ENCODE measurements around the gene TCAP. TPM values are rescaled to one million over a fixed set of nuclear protein-coding genes. Genes with fewer than 3 reads are reported as not detected.

The TCAP gene
- total RNA-seq, 1 donor from 2014 or later, result 0.68 TPM

GRCh38 chr17:39629494-39629880, 35.7 kb upstream of the TCAP start:
- no peak for DNase-seq

DNA sequence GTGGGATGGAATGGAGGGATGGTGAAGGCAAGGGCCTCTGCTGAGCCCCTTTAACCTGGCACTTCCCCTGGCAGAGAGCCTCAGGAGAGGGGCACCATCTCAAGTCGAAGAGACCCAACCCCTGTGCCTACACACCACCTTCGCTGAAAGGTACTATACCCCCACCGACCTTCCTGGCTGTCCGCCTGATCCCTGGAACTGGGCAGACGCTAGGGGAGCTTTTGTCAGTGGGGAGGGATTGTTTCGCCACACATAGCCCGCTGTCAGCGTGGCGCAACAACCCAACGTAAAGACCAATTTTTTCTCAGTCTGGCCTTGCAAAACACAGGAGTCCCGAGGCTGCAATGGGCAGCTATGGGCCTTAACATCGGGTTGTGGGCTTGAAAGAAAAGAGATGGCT, 35.3 kb upstream of the TCAP start:
- no peak for DNase-seq

DNA sequence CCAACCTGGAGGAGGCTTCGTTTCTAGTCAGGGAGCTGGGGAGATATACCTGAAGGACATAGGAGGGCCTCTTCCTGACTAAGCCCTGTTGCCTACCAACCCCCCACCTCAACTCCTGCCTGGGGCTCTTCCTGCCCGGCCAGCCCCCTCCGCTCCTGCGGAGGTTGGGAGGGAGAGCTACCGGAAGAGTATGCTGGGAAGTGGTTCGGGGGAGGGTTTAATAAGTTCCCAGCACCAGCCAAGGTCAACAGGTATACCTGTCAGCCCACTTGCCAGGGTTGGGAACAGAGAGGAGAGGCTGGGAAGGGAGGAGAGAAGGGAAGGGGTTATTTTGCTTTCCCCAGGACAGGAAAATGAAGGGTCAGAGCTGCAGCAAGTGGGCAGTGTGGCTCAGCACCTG, 33.7 kb upstream of the TCAP start:
- no peak for DNase-seq

DNA sequence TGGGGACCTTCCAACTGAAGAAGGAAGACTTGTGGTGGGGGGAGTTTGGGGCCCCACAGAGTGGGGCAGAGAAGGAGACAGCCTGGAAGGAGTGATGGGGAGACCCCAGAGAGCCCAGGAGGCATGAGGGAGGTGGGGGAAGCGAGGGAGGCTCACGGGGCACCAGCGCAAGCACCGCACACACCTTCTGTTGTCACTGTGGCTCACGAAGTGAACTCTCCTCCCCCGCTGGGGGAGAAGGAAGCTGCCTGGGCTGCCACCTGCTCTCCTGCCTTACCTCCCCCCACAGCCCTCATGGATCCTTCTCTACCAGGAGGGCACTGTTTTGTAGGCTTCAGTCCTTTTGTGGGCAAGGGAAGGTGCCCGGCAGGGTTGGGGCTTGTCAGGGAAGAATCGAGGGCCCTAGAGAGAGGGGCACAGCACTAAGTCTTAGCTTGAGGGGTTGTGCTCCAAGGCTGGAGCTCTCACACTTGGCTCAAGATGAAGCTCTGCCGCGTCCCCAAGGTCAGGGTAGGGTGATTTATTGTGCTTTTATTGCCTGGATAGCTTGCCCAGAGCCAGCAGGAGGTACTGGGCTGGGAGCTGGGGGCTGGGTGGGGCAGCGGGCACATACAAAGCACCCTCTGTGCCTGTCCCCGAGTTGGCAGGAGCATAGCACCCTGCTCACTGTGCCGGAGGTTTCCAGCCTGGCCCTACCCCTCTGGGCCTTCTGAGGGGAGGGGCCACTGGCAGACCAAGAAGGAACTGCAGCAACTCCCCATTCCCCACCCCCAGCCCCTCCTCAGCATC, 32.8 kb upstream of the TCAP start:
- no peak for DNase-seq

GRCh38 chr17:39633570-39634183, 31.5 kb upstream of the TCAP start:
- DNase-seq, result no peak

GRCh38 chr17:39634384-39634871, 30.7 kb upstream of the TCAP start:
- DNase-seq, result peak; percentile 69

GRCh38 chr17:39635614-39636176, 29.5 kb upstream of the TCAP start:
- DNase-seq, result no peak

- no peak for DNase-seq
Measured at GRCh38 chr17:39636587-39636926, 28.6 kb upstream of the TCAP start.

GRCh38 chr17:39636927-39637736, 28.0 kb upstream of the TCAP start, which contains the start of gene STARD3:
TSS of gene STARD3 (plus strand) at chr17:39637144. CDS start at chr17:39653532, 16,388 bp downstream.
- peak; percentile 92 for DNase-seq

GRCh38 chr17:39638317-39638716, 26.8 kb upstream of the TCAP start:
- no peak for DNase-seq

DNA sequence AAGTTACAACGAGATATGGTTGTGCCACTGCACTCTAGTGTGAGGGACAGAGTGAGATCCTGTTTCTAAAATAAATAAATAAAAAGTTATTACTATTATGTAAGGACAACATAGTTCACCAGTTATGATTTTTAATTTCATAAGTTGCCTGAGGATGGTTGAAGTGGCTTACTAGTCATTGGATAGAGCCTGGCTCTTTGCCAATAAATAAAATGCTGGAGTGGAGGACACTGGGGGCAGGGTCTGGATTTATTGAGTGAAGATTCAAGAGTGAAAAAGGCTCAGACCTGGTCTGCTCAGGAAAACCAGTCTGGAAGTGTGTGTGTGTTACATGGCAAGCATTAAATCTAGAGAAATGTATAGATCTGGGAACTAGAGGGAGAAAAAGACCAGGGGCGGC, 26.1 kb upstream of the TCAP start:
- DNase-seq, result no peak

- DNase-seq, result no peak
Measured at GRCh38 chr17:39639566-39640458, 25.3 kb upstream of the TCAP start.

GRCh38 chr17:39640591-39641031, 24.5 kb upstream of the TCAP start:
- no peak for DNase-seq

GRCh38 chr17:39641097-39641496, 24.1 kb upstream of the TCAP start:
- DNase-seq, result no peak

GRCh38 chr17:39641883-39642282, 23.3 kb upstream of the TCAP start:
- no peak for DNase-seq

- no peak for DNase-seq
Measured at GRCh38 chr17:39642291-39643074, 22.7 kb upstream of the TCAP start.

DNA sequence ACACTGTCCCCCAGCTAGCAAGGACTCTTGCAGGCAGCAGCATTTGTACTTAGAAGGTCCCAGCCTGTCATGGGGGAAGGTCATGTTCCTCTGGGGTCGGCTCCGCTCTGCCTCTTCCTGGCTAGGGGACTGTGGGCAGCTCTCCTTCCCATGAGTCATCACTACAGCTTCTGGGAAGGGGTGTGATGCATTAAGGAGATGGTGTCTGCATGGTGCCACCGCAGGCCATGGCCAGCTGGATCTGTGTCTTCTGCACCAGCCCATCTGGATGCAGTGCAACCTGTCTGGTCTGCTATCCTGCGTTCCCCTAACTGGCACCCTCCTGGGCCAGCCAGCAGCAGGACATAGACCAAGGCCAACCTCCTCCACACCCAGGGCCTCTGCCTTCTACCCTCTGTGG, 21.9 kb upstream of the TCAP start:
- peak; percentile 43 for DNase-seq

DNA sequence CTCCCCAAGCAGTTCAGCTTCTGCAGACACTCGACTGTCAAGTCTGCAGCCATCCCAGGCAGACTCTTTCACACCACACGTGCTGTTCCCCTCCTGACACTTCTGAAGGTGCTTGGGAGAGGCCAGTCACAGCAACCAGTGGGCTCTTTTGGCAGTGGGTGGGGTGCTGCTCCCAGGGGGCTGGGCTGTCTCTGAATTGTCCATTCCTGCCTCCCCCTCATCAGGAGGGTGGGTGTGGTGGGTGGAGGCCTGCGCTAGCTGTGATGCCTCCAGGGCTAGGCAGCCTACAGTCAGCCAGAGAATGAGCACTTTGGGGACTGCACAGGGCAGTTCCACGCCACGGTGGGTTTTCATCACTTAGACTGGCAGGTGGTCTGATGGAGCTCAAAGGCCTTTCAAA, 17.9 kb upstream of the TCAP start:
- no peak for DNase-seq

DNA sequence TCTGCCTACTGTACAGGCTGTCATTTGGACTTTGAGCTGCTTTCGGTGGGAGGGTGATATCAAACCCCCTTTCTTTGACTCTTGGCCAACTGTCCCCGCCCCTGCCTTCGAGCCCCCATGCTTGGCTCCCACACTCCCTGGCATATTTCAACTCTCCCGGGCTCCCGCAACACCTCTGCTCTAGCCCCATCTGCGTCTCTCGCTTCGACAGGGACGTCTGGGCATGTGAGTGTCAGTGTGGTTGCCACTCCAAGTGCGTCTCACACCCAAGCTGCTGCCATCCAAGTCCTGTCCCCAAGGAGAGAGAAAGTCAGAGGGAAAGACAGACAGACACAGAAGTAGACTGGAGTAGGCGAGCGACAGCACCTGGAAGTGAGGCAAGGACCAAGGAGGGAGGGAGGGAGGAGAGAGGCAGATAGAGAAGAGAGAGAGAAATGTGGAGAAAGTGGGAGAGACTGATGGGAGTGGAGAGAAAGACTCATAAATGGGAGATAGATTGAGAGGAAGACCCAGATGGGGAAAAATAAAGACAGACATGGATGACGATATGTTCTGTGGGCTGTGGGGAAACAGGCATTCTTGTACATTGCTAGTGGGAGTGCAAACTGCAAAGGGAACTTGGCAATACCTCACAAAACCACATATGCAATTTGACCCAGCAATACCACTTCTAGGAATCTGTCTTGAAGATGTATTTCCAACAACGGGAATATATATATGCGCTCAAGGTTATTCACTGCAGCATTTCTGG, 16.4 kb upstream of the TCAP start:
- DNase-seq, result no peak

DNA sequence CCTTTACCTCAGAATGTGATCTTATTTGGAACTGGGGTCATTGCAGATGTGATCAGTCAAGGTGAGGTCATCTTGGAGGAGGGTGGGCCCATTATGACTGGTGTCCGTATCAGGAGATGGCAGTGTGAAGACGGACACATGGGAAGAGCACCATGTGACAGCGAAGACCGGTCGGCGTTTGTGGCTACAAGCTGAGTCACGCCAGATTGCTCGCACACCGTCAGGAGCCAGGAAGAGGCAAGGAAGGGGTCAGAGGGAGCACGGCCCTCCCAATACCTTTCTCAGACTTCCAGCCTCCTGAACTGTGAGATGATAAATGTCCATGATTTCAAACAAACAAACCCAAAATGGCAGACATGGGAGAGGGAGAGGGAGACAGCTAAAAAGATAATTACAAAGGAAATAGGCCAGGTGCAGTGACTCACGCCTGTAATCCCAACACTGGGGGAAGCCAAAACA, 15.0 kb upstream of the TCAP start:
- no peak for DNase-seq

Data from dermis blood vessel endothelial cell (primary cell).